Brain microvascular endothelial cell (primary cell): ENCODE data around the gene USP51.
"Not testable (repeated sequence)": the region's sequence is repeated elsewhere in the genome, so short reads cannot be mapped to it uniquely, and the experiment has no call there.

Experiments used
- DNase-seq: peaks from one replicate; pipeline ENCODE4 v3.0.0-alpha.2; 2020
- H3K27ac ChIP-seq: fragments of 250-450 bp; sonication (Bioruptor Pico); 2 replicates; pipeline ENCODE4 v1.5.1; 2020; ENCODE audit warnings: mild to moderate bottlenecking, moderate library complexity
- H3K27me3 ChIP-seq: fragments of 250-450 bp; sonication (Bioruptor Pico); replicated peaks from 2 replicates; pipeline ENCODE4 v1.5.1; 2020; ENCODE audit warnings: mild to moderate bottlenecking
- H3K36me3 ChIP-seq: fragments of 250-450 bp; sonication (Bioruptor Pico); replicated peaks from 2 replicates; pipeline ENCODE4 v1.5.1; 2020; ENCODE audit warnings: mild to moderate bottlenecking
- H3K4me3 ChIP-seq: 2 replicates; pipeline ENCODE4 v1.5.1; 2011; ENCODE audit warnings: low read depth, mild to moderate bottlenecking, control low read depth, low read length, moderate library complexity
- in situ Hi-C: cut with HindIII; loops from 2 replicates; pipeline ENCODE4 v1.10.0; 2017; ENCODE audit warnings: low sequenced_read_pairs, low pct_ligation_motif_present
- TF ChIP-seq, protein P1 (sequence below): IDR thresholded peaks from 2 replicates; pipeline ENCODE4 v1.5.1; 2011; ENCODE audit warnings: low read depth, mild to moderate bottlenecking, moderate library complexity, low read length, control low read depth, inconsistent platforms; ENCODE audit errors: missing control alignments

Gene USP51

DNA sequence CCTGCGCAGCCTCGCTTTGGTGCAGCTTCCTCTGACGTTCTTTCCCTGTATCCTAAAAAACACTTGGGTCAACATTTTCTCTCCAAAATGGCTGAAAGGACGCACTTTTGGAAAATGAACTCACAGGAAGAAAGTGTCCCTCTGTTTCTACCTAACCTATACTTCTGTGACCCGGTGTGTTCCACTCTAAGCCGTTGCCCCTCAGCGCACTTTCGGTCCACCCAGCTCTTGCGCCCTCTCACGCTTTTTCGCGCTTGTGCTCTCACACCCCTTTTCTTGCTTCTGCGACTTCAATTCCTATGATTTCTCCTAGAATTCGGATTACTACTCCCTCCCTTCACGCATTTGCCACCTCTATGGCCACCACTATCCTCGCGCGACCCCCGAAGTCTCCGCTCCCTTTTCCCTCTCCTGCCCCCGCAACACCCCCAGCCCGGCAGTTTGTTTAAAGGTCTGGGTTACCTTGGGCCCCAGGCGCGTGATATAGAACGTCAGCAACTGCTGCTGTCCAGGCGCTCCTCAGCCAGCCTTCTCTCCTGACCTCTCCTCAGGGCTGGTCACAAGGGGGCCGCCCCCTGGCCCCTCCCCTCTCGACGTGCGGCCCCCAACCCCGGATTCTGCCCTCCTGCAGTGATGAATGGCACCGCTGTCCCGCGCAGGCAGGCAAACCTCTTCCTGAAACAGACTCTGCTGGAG, at the start of gene USP51:
Gene USP51, minus strand, starts transcription at position 535 of the 696 bp plus-strand sequence. CDS start 909 bp downstream, outside the sequence.
- peak within 1 kb of the TSS; percentile 66 for H3K4me3 ChIP-seq
- no peaks in the 10 kb centered on the region for H3K36me3 ChIP-seq
- DNase-seq = peak; percentile 9
- peak within 1 kb of the TSS; percentile 48 for H3K27ac ChIP-seq
- in situ Hi-C loops = no loop called here
- no peaks in the 10 kb centered on the region for H3K27me3 ChIP-seq
- TF ChIP-seq, protein P1, sequence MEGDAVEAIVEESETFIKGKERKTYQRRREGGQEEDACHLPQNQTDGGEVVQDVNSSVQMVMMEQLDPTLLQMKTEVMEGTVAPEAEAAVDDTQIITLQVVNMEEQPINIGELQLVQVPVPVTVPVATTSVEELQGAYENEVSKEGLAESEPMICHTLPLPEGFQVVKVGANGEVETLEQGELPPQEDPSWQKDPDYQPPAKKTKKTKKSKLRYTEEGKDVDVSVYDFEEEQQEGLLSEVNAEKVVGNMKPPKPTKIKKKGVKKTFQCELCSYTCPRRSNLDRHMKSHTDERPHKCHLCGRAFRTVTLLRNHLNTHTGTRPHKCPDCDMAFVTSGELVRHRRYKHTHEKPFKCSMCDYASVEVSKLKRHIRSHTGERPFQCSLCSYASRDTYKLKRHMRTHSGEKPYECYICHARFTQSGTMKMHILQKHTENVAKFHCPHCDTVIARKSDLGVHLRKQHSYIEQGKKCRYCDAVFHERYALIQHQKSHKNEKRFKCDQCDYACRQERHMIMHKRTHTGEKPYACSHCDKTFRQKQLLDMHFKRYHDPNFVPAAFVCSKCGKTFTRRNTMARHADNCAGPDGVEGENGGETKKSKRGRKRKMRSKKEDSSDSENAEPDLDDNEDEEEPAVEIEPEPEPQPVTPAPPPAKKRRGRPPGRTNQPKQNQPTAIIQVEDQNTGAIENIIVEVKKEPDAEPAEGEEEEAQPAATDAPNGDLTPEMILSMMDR = no peak

DNA sequence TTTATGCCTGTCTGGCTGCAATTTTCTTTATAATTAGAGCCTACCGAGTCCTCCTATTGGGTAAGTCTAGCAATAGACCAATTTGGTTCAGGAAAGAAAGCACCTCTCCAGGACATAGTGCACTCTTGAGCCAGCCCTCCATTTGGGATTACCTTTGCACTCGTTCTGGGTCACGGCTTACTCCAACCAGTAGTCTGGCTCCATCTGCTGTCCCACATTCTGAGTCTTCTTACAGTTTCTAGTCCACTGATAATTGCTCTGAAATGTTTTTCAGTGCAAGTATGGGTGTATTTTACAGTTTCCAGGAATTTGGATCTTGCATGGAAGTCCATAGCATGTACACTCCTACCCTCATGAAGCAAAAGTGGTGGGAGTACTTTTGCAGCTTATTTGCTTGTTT, 34.8 kb upstream of the USP51 start:
- Histone ChIP-seq H3K27ac (no peak overlapping the region), H3K36me3 (no peaks in the 10 kb centered on the region), H3K27me3 (no peaks in the 10 kb centered on the region), H3K4me3 (no peak overlapping the region)
- in situ Hi-C loops = no loop called here
- no peak for DNase-seq
- TF ChIP-seq, protein P1 = no peak

DNA sequence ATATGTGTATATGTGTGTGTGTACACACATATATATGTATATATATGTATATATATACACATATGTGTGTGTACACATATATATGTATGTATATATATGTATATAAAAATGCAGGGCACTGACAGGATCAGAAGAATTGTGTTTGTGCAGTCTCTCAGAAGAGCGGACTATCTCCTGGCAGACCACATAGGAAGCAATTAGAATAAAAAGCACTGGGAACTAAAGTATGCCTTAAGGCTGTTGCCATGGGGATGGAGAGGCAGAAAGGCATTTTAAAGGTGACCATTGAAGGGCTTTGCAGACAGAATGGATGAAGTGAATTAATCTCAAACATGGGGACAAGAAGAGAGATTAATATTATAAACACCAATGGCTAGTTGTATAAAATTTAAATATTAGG, 33.7 kb upstream of the USP51 start:
- TF ChIP-seq, protein P1 = no peak
- Histone ChIP-seq H3K27me3 (no peaks in the 10 kb centered on the region), H3K4me3 (no peak overlapping the region), H3K36me3 (no peaks in the 10 kb centered on the region), H3K27ac (no peak overlapping the region)
- in situ Hi-C loops = no loop called here
- DNase-seq = no peak

DNA sequence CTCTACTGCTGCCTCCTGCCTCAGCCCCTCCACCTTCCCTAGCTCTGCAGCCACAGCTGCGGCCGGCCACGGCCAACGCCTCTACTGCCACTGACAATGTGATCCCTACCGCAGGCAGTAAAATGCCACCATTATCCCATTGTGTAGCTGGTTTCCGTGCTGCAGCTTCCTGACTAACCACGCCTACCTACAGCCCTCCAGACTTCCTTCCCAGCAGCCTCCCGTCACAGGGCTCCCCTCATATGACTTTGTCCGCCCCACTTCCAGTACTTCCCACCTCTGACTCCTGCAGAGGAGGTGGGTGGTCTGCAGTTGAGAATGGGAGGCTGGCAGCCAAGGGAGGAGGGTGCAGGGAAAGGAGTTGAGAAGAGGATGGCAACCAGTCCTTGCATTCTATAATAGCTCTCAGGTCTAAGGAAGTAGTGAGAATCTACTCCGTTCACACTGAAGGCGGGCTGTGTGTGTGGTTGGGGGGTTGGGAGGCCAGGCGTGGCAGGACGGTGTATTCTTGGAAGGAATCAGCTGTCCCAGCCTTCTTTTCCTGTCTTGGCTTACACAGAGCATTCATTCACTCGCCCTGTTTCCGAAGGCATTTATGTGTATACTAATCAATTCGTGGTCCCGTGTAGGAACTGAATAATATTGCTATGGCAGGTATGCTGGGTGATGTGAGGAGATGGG, 33.1 kb upstream of the USP51 start:
- in situ Hi-C loops = no loop called here
- no peaks in the 10 kb centered on the region for H3K27me3 ChIP-seq
- DNase-seq = no peak
- TF ChIP-seq, protein P1 = no peak
- no peak overlapping the region for H3K27ac ChIP-seq
- no peaks in the 10 kb centered on the region for H3K36me3 ChIP-seq
- H3K4me3 ChIP-seq = no peak overlapping the region

DNA sequence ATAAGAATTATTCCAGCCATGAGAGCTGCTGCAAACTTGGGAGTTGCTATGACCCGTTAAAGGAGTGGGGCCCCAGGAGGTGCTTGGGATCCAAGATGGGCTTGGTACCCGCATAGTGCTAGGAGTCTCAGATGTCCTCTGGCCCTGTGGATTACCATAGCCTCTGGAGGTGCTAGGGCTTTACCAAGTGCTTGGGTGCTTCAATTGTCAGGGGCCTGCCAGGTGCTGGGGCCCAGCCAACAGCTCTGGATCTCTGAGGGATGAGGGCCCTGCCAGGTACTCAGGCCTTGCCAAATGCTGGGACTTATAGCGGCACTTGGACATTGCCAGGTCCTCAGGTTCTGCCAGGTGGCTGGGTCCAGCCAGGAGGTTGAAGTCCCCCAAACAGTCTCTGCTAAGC, 32.0 kb upstream of the USP51 start:
- TF ChIP-seq, protein P1 = no peak
- no peaks in the 10 kb centered on the region for H3K36me3 ChIP-seq
- no peak overlapping the region for H3K4me3 ChIP-seq
- in situ Hi-C loops = no loop called here
- no peaks in the 10 kb centered on the region for H3K27me3 ChIP-seq
- no peak overlapping the region for H3K27ac ChIP-seq
- no peak for DNase-seq

DNA sequence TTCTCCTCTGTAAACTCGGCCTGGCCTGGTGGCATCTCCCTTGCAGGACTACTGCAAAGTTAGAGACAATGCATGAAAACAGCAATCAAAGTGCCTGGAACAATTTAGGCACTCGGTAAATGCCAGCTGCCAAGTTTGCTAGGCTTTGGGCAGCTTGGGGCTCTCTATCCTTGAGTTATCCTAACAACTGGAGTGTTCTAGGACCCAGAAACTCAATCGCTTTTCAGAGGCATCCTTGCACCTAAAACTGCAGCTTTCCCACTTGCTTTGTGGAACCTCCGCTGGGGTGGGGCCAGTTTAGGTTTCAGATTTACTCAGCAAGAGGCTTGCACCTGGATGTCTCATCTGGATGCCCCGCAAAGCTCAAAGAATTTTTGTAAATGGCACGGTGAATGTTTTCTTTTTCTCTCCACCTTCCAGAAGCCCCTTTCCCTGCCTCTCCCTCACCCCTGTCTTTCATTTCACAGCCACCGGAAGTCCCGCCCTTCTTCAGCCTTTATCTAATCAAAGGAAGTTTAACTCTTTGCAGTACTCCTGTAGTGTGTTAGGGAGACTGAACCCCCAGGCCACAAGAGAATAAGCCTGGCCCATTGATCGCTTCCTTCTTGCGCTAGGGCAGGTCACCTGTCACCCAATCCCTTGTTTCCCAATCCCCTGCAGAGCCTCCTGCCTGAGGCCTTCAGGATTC, 27.3 kb upstream of the USP51 start:
- in situ Hi-C loops, H3K27ac ChIP-seq, H3K4me3 ChIP-seq, DNase-seq, H3K27me3 ChIP-seq, H3K36me3 ChIP-seq: not testable (repeated sequence)

DNA sequence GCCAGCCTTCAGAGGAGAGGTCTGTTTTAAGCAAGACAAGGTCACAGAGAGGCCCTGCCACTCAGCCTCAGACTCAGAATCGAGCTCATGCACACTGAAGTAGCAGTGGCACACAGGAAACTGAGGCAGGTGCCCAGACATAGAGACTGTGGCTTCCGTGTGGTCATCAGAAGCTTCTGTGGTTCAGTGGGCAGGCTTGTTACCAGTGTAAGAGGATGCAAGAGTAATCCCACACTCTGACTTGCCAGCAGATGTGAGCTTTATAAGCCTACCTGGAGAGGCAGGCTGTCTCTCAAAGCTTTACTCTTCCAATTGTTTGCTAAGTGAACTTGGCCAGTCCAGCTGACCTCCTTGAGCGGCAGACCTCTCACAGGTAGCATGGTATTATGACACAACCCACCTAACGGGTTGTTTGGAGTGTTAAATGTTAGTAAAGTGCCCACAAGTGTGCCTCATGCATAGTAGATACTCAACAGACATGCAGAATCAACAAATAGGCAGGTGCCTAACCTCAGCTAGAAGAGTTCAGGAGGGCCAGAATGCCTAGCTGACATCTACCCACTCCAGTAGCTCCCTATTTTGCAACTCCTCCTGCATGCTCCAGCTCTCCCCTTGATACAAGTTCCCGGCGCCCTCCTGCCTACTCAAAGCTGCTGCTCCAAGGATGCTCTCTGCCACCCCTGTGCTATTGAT, 23.5 kb upstream of the USP51 start:
- in situ Hi-C loops, H3K27ac ChIP-seq, H3K4me3 ChIP-seq, DNase-seq, H3K27me3 ChIP-seq, H3K36me3 ChIP-seq: not testable (repeated sequence)

DNA sequence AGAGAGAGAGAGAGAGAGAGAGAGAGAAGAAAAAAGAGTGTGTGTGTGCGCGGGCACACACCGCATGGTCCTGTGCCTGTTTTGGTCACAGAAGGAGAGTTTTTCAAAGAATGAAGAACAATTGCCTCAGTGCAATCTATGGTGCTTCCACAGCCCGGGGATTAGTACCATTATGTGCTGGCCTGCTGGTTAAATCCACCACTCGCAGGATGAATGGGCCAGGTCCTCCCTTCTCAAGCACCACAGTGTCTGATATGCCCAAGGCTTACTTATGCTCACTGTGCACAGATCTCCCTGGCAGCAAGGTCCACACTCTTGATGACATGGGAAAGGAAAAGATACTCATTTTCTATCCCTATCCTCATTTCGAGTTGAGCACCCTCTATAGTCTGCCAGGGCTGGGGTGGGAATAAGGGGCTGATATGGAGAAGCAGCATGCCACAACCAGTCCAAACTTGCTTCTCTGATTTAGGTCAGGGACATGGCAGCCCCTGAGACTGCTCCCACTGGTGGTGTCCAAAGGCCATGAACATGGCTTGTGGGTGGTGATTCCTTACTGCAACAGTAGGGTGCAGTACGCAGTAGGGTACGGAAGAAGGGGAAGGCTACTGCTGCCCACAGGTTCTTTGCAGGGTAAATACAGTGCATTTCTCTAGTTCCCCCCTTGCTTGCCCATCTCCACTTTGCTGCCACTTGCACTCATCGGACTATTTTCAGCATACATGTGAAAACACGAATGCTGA, 18.9 kb upstream of the USP51 start:
- H3K4me3 ChIP-seq, H3K27ac ChIP-seq, H3K36me3 ChIP-seq, in situ Hi-C loops, H3K27me3 ChIP-seq, DNase-seq: not testable (repeated sequence)
